ENCODE results near the gene TBX1. TPM values are rescaled to one million over a fixed set of nuclear protein-coding genes. Genes with fewer than 3 reads are reported as not detected.
A peak's percentile ranks its signal among the peaks of the same experiment; 100 is the strongest.

Gene TBX1
- total RNA-seq, 1 experiment from 2014 or later, result 5.3 TPM

GRCh38 chr22:19723232-19723982 is 37.2 kb upstream of the TBX1 start, which contains the start of gene GP1BB:
TSS of gene GP1BB (plus strand) at chr22:19723539. CDS start at chr22:19723570, 31 bp downstream.
- Mint-ChIP-seq H3K9me3 (ENCODE audit: unreplicated experiment) (no peaks in the 10 kb centered on the region), H3K36me3 (ENCODE audit: insufficient read depth, unreplicated experiment) (peaks cover 4% of the 10 kb centered on the region), H3K27ac (ENCODE audit: unreplicated experiment) (no peak within 1 kb of the TSS), H3K4me3 (ENCODE audit: unreplicated experiment) (peak within 1 kb of the TSS; percentile 65), H3K27me3 (ENCODE audit: insufficient read depth, unreplicated experiment) (peaks cover 23% of the 10 kb centered on the region), H3K4me1 (ENCODE audit: low read depth, unreplicated experiment) (no peaks in the 10 kb centered on the region)
- BruUV-seq (replicated peaks), result no TSS peak
- TF ChIP-seq CTCF (IDR thresholded peaks at IDR 0.05; ENCODE audit: insufficient read depth in 1 of 2, low read depth in 1 of 2, low read length in 1 of 2, severe bottlenecking in 1 of 2, unreplicated experiment in 1 of 2), result peak in 1 of 2 experiments; percentile 28
- Histone ChIP-seq H3K4me3 (ENCODE audit: low read depth, low read length) (peak within 1 kb of the TSS; percentile 38), H3K27me3 (replicated peaks; ENCODE audit: control insufficient read depth, insufficient read depth, low read length) (no peaks in the 10 kb centered on the region; the same call in 1 of the 2 replicates), H3K4me1 (no peaks in the 10 kb centered on the region; the same call in 1 of the 2 replicates), H3K36me3 (ENCODE audit: control insufficient read depth, insufficient read depth, low read length) (no peaks in the 10 kb centered on the region), H3K9me3 (no peaks in the 10 kb centered on the region)
- ChIA-PET CTCF (interaction anchor here (0.7 to 1.4 kb wide), 11 partner anchors 22 to 230 kb away, joined by 3 to 6 read pairs (median 3); no protein-coding TSS in a partner anchor), POLR2A (interaction anchor here (0.5 kb wide), 1 partner anchor 330 kb away, joined by 4 read pairs; no protein-coding TSS in a partner anchor)
- intact Hi-C loops (cut with micrococcal nuclease; ENCODE audit: unreplicated experiment), result no loop called here
- DNase-seq, result peak in 1 of 2 experiments; percentile 65

GRCh38 chr22:19723983-19724827 is 36.4 kb upstream of the TBX1 start:
- H3K27ac Mint-ChIP-seq (ENCODE audit: unreplicated experiment), result no peak overlapping the region
- no peaks in the 10 kb centered on the region for H3K4me1 Mint-ChIP-seq (ENCODE audit: low read depth, unreplicated experiment)
- intact Hi-C loops (cut with micrococcal nuclease; ENCODE audit: unreplicated experiment), result no loop called here
- no peaks in the 10 kb centered on the region for H3K36me3 ChIP-seq (ENCODE audit: control insufficient read depth, insufficient read depth, low read length)
- no peaks in the 10 kb centered on the region; the same call in 1 of the 2 replicates for H3K4me1 ChIP-seq
- no TSS peak for BruUV-seq (replicated peaks)
- peak overlapping the region; percentile 38 for H3K4me3 ChIP-seq (ENCODE audit: low read depth, low read length)
- no peaks in the 10 kb centered on the region; the same call in 1 of the 2 replicates for H3K27me3 ChIP-seq (replicated peaks; ENCODE audit: control insufficient read depth, insufficient read depth, low read length)
- H3K4me3 Mint-ChIP-seq (ENCODE audit: unreplicated experiment), result peak overlapping the region; percentile 65
- peak in 1 of 2 experiments; percentile 70 for DNase-seq
- ChIA-PET POLR2A (interaction anchor here (0.5 kb wide), 1 partner anchor 329 kb away, joined by 4 read pairs; no protein-coding TSS in a partner anchor), CTCF (interaction anchor here (0.6 to 1.4 kb wide), 12 partner anchors 21 to 229 kb away, joined by 3 to 6 read pairs (median 3); no protein-coding TSS in a partner anchor)
- H3K9me3 Mint-ChIP-seq (ENCODE audit: unreplicated experiment), result no peaks in the 10 kb centered on the region
- TF ChIP-seq CTCF (IDR thresholded peaks at IDR 0.05; ENCODE audit: insufficient read depth in 1 of 2, low read depth in 1 of 2, low read length in 1 of 2, severe bottlenecking in 1 of 2, unreplicated experiment in 1 of 2), result peak in 1 of 2 experiments; percentile 21
- H3K27me3 Mint-ChIP-seq (ENCODE audit: insufficient read depth, unreplicated experiment), result peaks cover 23% of the 10 kb centered on the region
- peaks cover 4% of the 10 kb centered on the region for H3K36me3 Mint-ChIP-seq (ENCODE audit: insufficient read depth, unreplicated experiment)
- H3K9me3 ChIP-seq, result no peaks in the 10 kb centered on the region

All from Caco-2 (cell line).